ENCODE results near the gene CAMK1D.

CAMK1D gene

DNA sequence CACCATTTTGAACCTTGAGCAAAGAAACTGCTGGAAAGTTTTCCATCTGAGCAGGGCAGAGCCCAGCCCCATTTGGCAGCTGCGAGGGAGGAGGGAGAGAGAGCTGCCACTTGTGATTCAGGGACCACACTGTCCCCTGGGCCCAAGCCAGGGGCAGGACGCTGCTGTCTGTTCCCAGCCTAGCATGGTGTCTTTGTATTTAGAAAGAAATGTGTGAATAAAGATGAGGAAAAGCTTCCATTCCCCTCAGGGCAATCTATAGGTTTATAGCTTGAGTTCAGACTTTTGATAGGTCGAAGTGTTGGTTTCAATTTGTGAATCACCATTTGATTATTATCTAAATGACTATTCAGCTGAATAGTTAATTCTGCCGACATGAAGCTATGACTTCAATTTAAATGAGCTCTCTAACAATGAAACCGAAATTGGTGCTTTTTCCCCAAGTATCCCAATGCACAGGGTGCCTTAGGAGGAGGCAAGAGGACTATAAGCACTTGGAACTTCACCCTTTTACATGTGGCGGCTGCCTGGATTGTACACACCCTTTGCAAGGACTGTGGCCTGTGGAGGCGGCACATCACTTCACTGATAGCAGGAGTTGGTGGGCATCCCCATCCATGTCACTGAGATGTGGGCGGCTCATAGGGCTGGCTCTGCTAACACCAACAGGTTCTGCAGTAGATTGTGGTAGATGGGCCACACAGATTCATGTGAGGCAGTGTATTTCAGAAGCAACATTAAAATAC, 428.7 kb downstream of the CAMK1D start:
- DNase-seq (ENCODE audit: extremely low read depth in 1 of 2, low read depth in 1 of 2): no peak

- no peak for DNase-seq (ENCODE audit: extremely low read depth in 1 of 2, low read depth in 1 of 2)
These were observed 431.6 kb downstream of the CAMK1D start for GRCh38 chr10:12780634-12781601.

GRCh38 chr10:12781976-12782375, 432.6 kb downstream of the CAMK1D start:
- no peak for DNase-seq (ENCODE audit: extremely low read depth in 1 of 2, low read depth in 1 of 2)

- peak in 1 of 2 donors; percentile 5 for DNase-seq (ENCODE audit: extremely low read depth in 1 of 2, low read depth in 1 of 2)
These were observed 433.2 kb downstream of the CAMK1D start for GRCh38 chr10:12782537-12782936.

DNA sequence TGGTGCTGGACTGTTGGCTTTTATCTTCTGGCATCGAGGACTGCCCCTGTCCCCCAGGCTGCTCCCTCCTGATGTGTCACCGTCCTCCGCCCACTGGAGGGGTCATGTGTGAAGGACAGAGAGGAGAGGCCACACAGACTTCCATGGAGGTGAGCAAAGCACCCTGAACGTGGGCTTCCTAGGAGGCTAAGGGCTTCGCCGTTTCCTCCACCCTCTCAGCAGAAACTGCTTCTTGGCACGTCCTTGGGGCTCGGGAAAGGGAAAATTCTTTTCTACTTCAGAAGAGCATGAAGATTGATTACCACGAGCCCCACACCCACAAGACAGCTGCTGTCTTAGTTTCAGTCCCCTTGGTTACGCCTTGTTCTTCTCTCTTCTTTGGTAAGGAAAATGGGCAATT, 433.9 kb downstream of the CAMK1D start:
- no peak for DNase-seq (ENCODE audit: extremely low read depth in 1 of 2, low read depth in 1 of 2)

- DNase-seq (ENCODE audit: extremely low read depth in 1 of 2, low read depth in 1 of 2): no peak
These were observed 435.3 kb downstream of the CAMK1D start for GRCh38 chr10:12784646-12785045.

DNA sequence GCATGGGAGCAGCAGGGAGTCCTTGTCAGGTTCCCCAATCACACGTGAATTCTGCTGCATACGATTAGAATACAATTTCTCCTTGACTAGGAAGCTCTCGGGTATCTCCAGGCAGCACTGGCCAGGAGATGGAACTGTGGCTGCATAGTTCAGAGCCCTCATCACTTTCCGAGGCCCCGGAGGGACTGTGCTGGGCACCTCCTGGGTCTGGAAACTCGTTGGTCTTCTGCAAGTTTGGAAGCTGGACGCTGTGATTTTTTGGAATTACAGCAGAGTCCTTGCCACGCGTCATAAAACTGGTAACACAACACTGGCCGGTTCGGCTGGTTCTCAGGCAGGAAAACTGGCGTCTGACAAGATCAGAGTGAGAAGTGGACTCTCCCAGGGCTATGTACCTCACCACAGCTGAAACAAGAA, 436.1 kb downstream of the CAMK1D start:
- DNase-seq (ENCODE audit: extremely low read depth in 1 of 2, low read depth in 1 of 2): no peak

- DNase-seq (ENCODE audit: extremely low read depth in 1 of 2, low read depth in 1 of 2): no peak
These were observed 437.9 kb downstream of the CAMK1D start for GRCh38 chr10:12787297-12787696.

DNA sequence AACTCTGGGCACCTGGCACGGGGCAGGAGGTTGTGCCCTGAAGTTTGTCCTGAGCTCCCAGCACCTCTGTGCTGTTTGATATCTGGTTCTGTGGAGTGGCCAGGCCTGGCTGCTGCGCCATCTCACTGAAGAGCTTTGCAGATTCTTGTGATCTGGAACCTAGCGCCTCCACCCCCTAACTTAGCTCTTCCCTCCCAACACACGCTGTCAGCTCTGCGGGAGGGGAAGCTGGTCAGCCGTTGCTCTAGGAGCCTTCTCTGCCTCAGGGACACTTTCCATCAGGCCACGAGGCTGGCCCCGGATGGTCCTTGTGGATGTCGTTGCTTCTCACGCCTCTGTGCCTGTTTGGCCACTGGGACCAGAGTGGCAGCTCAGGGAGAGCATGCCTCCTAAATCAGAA, 438.9 kb downstream of the CAMK1D start:
- DNase-seq (ENCODE audit: extremely low read depth in 1 of 2, low read depth in 1 of 2): no peak

DNA sequence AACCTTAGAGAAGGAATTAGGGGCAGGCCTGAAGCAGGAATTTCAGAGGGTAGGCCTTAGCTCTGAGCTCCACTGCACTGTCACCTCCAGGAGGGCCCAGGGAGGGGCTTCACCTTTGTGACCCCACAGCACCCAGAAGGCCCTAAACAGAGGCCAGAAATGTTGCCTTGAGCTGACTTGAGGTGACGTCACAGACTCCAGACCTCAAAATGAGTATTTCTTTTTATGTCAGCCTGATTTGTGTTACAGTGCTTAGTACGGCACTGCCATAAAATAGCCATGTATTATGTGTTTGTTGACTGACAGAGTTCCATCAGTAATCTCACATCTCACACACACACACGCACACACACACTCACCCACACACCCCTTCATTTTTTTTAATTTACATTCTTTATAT, 440.9 kb downstream of the CAMK1D start:
- no peak for DNase-seq (ENCODE audit: extremely low read depth in 1 of 2, low read depth in 1 of 2)

DNA sequence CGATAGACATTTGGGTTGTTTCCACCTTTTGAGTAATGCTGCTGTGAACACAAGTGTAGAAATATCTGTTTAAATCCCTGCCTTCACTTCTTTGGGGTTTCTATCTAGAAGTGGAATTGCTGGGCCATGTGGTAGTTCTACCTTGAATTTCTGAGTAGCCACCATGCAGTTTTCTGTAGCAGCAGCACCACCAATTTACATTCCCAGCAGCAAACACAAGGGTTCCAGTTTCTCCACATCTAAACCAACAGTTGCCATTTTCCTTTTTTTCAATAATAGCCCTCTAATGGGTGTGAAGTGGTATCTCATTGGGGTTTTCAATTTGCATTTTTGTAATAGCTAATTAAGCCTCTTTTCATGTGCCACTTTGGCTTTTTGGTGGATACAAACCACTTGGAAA, 442.4 kb downstream of the CAMK1D start:
- no peak for DNase-seq (ENCODE audit: extremely low read depth in 1 of 2, low read depth in 1 of 2)

DNA sequence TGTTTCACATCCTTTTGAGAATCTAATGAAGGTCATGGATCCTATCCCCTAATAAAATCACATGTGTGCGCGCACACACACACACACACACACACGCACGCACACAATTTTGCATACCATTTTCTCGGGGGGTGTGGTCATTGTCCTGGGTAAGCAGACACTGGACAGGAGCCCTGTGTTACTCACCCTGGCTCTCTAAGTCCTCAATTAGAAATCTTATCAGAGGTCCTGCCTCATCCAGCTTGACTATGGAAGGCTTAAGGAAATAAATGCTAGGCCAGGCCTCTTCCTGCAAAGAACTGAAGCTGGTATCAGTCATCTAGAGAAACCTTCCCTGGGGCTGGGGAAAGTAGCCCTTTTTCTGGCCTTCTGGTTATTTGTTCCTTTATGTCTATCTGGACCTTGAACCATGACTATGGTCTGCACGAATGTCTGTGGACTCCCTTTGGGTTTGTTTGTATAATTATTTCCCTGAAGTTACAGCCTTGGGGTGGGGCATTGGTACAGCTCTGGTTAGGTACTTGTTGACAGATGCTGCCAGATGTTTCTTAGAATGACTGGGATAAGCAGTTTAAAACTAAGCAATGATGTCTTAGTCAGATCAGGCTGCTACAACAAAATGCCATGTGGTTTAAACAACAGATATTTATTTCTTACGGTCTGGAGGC, 443.7 kb downstream of the CAMK1D start:
- DNase-seq (ENCODE audit: extremely low read depth in 1 of 2, low read depth in 1 of 2): no peak

DNA sequence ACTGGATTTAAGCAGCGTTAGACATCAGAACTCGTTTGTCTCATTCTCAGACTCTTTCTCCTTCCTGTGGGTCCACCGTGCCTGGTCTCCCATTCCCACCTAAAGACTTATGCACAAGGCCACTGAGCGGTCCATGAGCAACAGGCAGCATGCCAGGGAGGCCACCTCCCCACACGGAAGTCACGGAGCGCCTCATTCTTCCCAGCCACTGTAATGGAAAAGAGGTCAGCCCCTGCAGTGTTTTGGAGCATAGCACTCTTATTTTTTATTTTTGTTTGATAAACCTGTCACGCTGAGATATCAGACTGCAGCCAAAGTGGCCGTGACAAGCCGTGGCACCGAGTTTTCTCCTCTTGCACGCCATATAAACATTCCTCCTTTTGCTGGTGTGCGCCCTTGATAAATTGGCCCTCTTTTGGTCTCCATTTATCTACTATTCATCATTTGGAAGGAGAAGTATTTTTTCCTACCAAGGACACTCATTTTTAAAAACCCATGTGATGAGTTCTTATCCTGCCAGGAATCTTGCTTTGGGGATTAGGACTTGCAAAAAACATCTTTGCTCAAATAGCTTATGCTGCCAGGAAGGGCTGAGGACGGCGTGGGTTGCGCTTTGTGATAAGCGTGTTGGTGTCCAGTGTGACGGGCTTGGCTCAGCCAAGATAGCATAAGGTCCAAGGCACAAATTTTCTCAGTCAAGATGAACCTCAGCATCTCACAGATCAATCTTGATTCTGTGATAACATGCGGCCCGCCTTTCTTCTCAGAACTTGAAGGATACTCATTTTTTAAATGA, 446.2 kb downstream of the CAMK1D start:
- DNase-seq (ENCODE audit: extremely low read depth in 1 of 2, low read depth in 1 of 2): no peak

DNA sequence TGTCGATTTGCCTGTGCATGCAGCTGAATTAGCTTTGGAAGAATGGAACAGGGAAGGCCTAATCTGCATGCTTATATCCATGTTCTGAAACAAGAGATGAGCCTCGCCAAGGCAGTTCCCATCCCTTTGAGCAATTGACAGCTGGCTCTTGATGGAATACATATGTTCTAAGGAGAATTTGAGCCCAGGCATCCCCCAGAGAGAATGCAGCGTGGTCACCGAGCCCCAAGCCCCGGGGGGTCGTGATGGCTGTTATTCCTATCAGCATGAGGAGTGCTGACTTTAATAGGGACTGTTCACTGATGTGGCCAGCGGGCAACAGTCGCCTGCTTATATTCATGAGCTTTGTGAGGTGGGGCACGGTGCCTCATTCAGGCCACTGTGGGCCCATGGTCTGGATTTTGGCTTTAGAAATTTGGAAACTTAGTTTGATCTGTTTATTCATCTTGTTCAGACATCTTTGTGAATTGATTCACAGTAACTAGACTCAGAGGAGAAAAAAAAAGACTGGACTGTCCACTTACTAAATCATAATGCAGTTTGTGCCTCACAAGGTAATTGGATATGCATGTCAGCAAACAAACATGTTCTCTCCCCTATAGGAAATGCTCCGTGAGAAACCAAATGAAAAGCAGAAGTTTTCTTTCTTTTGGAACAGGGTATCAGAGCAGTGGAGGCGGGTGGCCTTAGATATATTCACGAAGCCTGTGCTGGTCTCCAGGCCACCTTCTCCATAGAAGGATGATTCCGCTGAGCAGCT, 447.2 kb downstream of the CAMK1D start:
- DNase-seq (ENCODE audit: extremely low read depth in 1 of 2, low read depth in 1 of 2): no peak

- no peak for DNase-seq (ENCODE audit: extremely low read depth in 1 of 2, low read depth in 1 of 2)
These were observed 448.3 kb downstream of the CAMK1D start for GRCh38 chr10:12797471-12798262.

GRCh38 chr10:12799144-12799543, 449.8 kb downstream of the CAMK1D start:
- DNase-seq (ENCODE audit: extremely low read depth in 1 of 2, low read depth in 1 of 2): no peak

GRCh38 chr10:12799714-12800113, 450.4 kb downstream of the CAMK1D start:
- no peak for DNase-seq (ENCODE audit: extremely low read depth in 1 of 2, low read depth in 1 of 2)

- no peak for DNase-seq (ENCODE audit: extremely low read depth in 1 of 2, low read depth in 1 of 2)
These were observed 451.0 kb downstream of the CAMK1D start for GRCh38 chr10:12800302-12800701.

Data from activated CD8-positive, alpha-beta memory T cell treated with anti-CD3 and anti-CD28 coated beads for 1 hour (primary cell).